T-helper 2 cell treated with Interferon-gamma antibody and Interleukin-4, amounts not matched to agents 100 ng/mL and 5 ng/mL, for 36 hours (primary cell): ENCODE measurements around the gene VWF. TPM values are rescaled to one million over a fixed set of nuclear protein-coding genes. Genes with fewer than 3 reads are reported as not detected.

Source experiments
- total RNA-seq: library from RNA; stranded (reverse); gene quantifications from 2 replicates; pipeline ENCODE4 v1.2.3, GENCODE V29; 2022

The VWF gene
- total RNA-seq, 1 donor from 2014 or later = 0.02 TPM

Other genes with a start within 250 kb of the VWF start
- not detected in 2 replicates for gene ANO2, start 179.4 kb downstream of the VWF start, total RNA-seq
- gene CD9, start 75.7 kb upstream of the VWF start, total RNA-seq = 9.7 and 10.6 TPM in 2 replicates
- gene PLEKHG6, start 186.0 kb upstream of the VWF start, total RNA-seq = not detected in 2 replicates
- 47.2 and 50.8 TPM in 2 replicates for gene TNFRSF1A, start 217.4 kb upstream of the VWF start, total RNA-seq